ENCODE data around the gene FLAD1. TPM values are rescaled to one million over a fixed set of nuclear protein-coding genes. Genes with fewer than 3 reads are reported as not detected.

Gene FLAD1
- total and polyA plus RNA-seq, 2 donors (not counting 1 experiment from before 2014, with no cell fraction given): 11.8 to 24.9 TPM

GRCh38 chr1:155030899-155031298 is 47.8 kb downstream of the FLAD1 start:
- Histone ChIP-seq H3K9me3 (ENCODE audit: control insufficient read depth, insufficient read depth, low read depth, low read length) (no peaks in the 10 kb centered on the region), H3K4me2 (ENCODE audit: extremely low read depth, insufficient read depth, low read length) (no peak overlapping the region), H3K27me3 (ENCODE audit: control insufficient read depth, insufficient read depth, low read length) (peaks cover 3% of the 10 kb centered on the region), H3K27ac (ENCODE audit: insufficient read depth, low read length) (no peak overlapping the region), H3K36me3 (ENCODE audit: control insufficient read depth, insufficient read depth, low read length) (no peaks in the 10 kb centered on the region), H3K4me3 (replicated peaks in 1 of 4; ENCODE audit: control extremely low read depth in 1 of 4, insufficient read depth in 1 of 4, low read depth in 3 of 4, low read length in 4 of 4) (no peak overlapping the region), H2AFZ (ENCODE audit: low read length) (no peak overlapping the region), H4K20me1 (ENCODE audit: control insufficient read depth, extremely low read depth, insufficient read depth, low read length) (no peaks in the 10 kb centered on the region), H3K4me1 (ENCODE audit: control insufficient read depth, extremely low read depth, insufficient read depth, low read length) (no peaks in the 10 kb centered on the region), H3K79me2 (ENCODE audit: control insufficient read depth, insufficient read depth, low read length) (no peaks in the 10 kb centered on the region), H3K9ac (ENCODE audit: insufficient read depth, low read length) (no peak overlapping the region)
- TF ChIP-seq CTCF (conservative IDR thresholded peaks at IDR 0.05 in 1 of 2, IDR thresholded peaks at IDR 0.05 in 1 of 2; ENCODE audit: low read depth in 1 of 2, low read length in 2 of 2) (no peak), EZH2 (IDR thresholded peaks at IDR 0.05; ENCODE audit: low read length, missing control alignments) (no peak)
- no peak for DNase-seq (ENCODE audit: low read depth in 2 of 2)

GRCh38 chr1:155032886-155033285 is 49.7 kb downstream of the FLAD1 start:
- no peak for TF ChIP-seq EZH2 (IDR thresholded peaks at IDR 0.05; ENCODE audit: low read length, missing control alignments)
- TF ChIP-seq CTCF (conservative IDR thresholded peaks at IDR 0.05 in 1 of 2, IDR thresholded peaks at IDR 0.05 in 1 of 2; ENCODE audit: low read depth in 1 of 2, low read length in 2 of 2): no peak
- no peak for DNase-seq (ENCODE audit: low read depth in 2 of 2)
- Histone ChIP-seq H3K4me2 (ENCODE audit: extremely low read depth, insufficient read depth, low read length) (no peak overlapping the region), H3K4me1 (ENCODE audit: control insufficient read depth, extremely low read depth, insufficient read depth, low read length) (no peaks in the 10 kb centered on the region), H3K4me3 (replicated peaks in 1 of 4; ENCODE audit: control extremely low read depth in 1 of 4, insufficient read depth in 1 of 4, low read depth in 3 of 4, low read length in 4 of 4) (no peak overlapping the region), H3K9me3 (ENCODE audit: control insufficient read depth, insufficient read depth, low read depth, low read length) (no peaks in the 10 kb centered on the region), H2AFZ (ENCODE audit: low read length) (no peak overlapping the region), H3K9ac (ENCODE audit: insufficient read depth, low read length) (no peak overlapping the region), H4K20me1 (ENCODE audit: control insufficient read depth, extremely low read depth, insufficient read depth, low read length) (no peaks in the 10 kb centered on the region), H3K36me3 (ENCODE audit: control insufficient read depth, insufficient read depth, low read length) (no peaks in the 10 kb centered on the region), H3K27me3 (ENCODE audit: control insufficient read depth, insufficient read depth, low read length) (peaks cover 5% of the 10 kb centered on the region), H3K79me2 (ENCODE audit: control insufficient read depth, insufficient read depth, low read length) (no peaks in the 10 kb centered on the region), H3K27ac (ENCODE audit: insufficient read depth, low read length) (no peak overlapping the region)

- Histone ChIP-seq H3K79me2 (ENCODE audit: control insufficient read depth, insufficient read depth, low read length) (no peaks in the 10 kb centered on the region), H4K20me1 (ENCODE audit: control insufficient read depth, extremely low read depth, insufficient read depth, low read length) (no peaks in the 10 kb centered on the region), H3K4me2 (ENCODE audit: extremely low read depth, insufficient read depth, low read length) (no peak within 1 kb of the TSS), H3K9me3 (ENCODE audit: control insufficient read depth, insufficient read depth, low read depth, low read length) (no peaks in the 10 kb centered on the region), H3K36me3 (ENCODE audit: control insufficient read depth, insufficient read depth, low read length) (no peaks in the 10 kb centered on the region), H3K27me3 (ENCODE audit: control insufficient read depth, insufficient read depth, low read length) (peaks cover 8% of the 10 kb centered on the region), H2AFZ (ENCODE audit: low read length) (no peak within 1 kb of the TSS), H3K9ac (ENCODE audit: insufficient read depth, low read length) (no peak within 1 kb of the TSS), H3K27ac (ENCODE audit: insufficient read depth, low read length) (no peak within 1 kb of the TSS), H3K4me3 (replicated peaks in 1 of 4; ENCODE audit: control extremely low read depth in 1 of 4, insufficient read depth in 1 of 4, low read depth in 3 of 4, low read length in 4 of 4) (no peak within 1 kb of the TSS), H3K4me1 (ENCODE audit: control insufficient read depth, extremely low read depth, insufficient read depth, low read length) (no peaks in the 10 kb centered on the region)
- TF ChIP-seq EZH2 (IDR thresholded peaks at IDR 0.05; ENCODE audit: low read length, missing control alignments): no peak
- TF ChIP-seq CTCF (conservative IDR thresholded peaks at IDR 0.05 in 1 of 2, IDR thresholded peaks at IDR 0.05 in 1 of 2; ENCODE audit: low read depth in 1 of 2, low read length in 2 of 2): no peak
- DNase-seq (ENCODE audit: low read depth in 2 of 2): no peak
Measured at GRCh38 chr1:155033524-155033923, 50.4 kb downstream of the FLAD1 start, which contains the start of the genes DCST1 and DCST2. TSS of gene DCST1 (plus strand) at chr1:155033824. CDS start at chr1:155034037, 213 bp downstream. TSS of gene DCST2 (minus strand) at chr1:155033781. CDS start at chr1:155033701, 80 bp downstream.

Measured in fibroblast of lung (primary cell).